Caco-2 (cell line): ENCODE measurements around the gene TBC1D2. TPM values are rescaled to one million over a fixed set of nuclear protein-coding genes. Genes with fewer than 3 reads are reported as not detected.

Experiments
- BruUV-seq: library from RNA; stranded (reverse); fragments of 400-500 nt; replicated peaks from 2 replicates; lab custom pipeline; 2021; lab: Mats Ljungman, UMichigan
- CTCF ChIA-PET: fragments of 300-600 bp; sonication (Branson Sonifier 250); formaldehyde crosslinking; loops from one replicate; lab custom pipeline; 2022; ENCODE audit warnings: antibody characterized with exemption; lab: Charles Lee
- POLR2A ChIA-PET: fragments of 300-600 bp; sonication (Branson Sonifier 250); formaldehyde crosslinking; loops from one replicate; lab custom pipeline; 2022; ENCODE audit warnings: antibody characterized with exemption; lab: Charles Lee
- DNase-seq, 2 experiments: peaks; one replicate each; pipeline versions ENCODE4 v3.0.0 to v3.0.0-alpha.2; 2020 to 2022
- H3K27me3 ChIP-seq: replicated peaks from 2 replicates; pipeline ENCODE4 v1.6.0; 2011; ENCODE audit warnings: low read length; ENCODE audit not compliant: control insufficient read depth, insufficient read depth
- H3K36me3 ChIP-seq: 2 replicates; pipeline ENCODE4 v1.5.1; 2011; ENCODE audit warnings: low read length; ENCODE audit not compliant: control insufficient read depth, insufficient read depth
- H3K4me1 ChIP-seq: fragments of 250-450 bp; sonication (Bioruptor Pico); 2 replicates; pipeline ENCODE4 v1.5.1; 2020; ENCODE audit warnings: mild to moderate bottlenecking
- H3K4me3 ChIP-seq: 2 replicates; pipeline ENCODE4 v1.5.1; 2011; ENCODE audit warnings: low read depth, mild to moderate bottlenecking, control low read depth, low read length
- H3K9me3 ChIP-seq: fragments of 250-450 bp; sonication (Bioruptor Pico); 2 replicates; pipeline ENCODE4 v1.5.1; 2020; ENCODE audit warnings: mild to moderate bottlenecking, moderate library complexity
- H3K27ac Mint-ChIP-seq: one replicate; pipeline ENCODE4 v1.8.0; 2022; ENCODE audit warnings: mixed read lengths; ENCODE audit not compliant: unreplicated experiment
- H3K27me3 Mint-ChIP-seq: one replicate; pipeline ENCODE4 v1.8.0; 2022; ENCODE audit warnings: mixed read lengths; ENCODE audit not compliant: insufficient read depth, unreplicated experiment
- H3K36me3 Mint-ChIP-seq: one replicate; pipeline ENCODE4 v1.8.0; 2022; ENCODE audit warnings: mild to moderate bottlenecking, mixed read lengths; ENCODE audit not compliant: insufficient read depth, unreplicated experiment
- H3K4me1 Mint-ChIP-seq: one replicate; pipeline ENCODE4 v1.8.0; 2022; ENCODE audit warnings: low read depth, mixed read lengths; ENCODE audit not compliant: unreplicated experiment
- H3K4me3 Mint-ChIP-seq: one replicate; pipeline ENCODE4 v1.8.0; 2022; ENCODE audit warnings: mild to moderate bottlenecking, moderate library complexity, mixed read lengths; ENCODE audit not compliant: unreplicated experiment
- H3K9me3 Mint-ChIP-seq: one replicate; pipeline ENCODE4 v1.8.0; 2022; ENCODE audit warnings: mixed read lengths; ENCODE audit not compliant: unreplicated experiment
- intact Hi-C: fragments of 100-400 bp; cut with micrococcal nuclease; formaldehyde crosslinking; loops from one replicate; pipeline ENCODE4 v1.10.0; 2022; ENCODE audit not compliant: unreplicated experiment
- total RNA-seq: library from RNA; stranded (reverse); gene quantifications from 2 replicates; pipeline ENCODE4 v1.2.3, GENCODE V29; 2022
- TF ChIP-seq, protein P1 (sequence below), 2 experiments: fragments of 200-600 bp in 1 of 2; IDR thresholded peaks; 1 replicate in 1 of 2; 2 replicates in 1 of 2; pipeline versions ENCODE4 v1.5.1 to v1.8.0; 2011 to 2022; ENCODE audit warnings: antibody characterized with exemption in 1 of 2, control low read depth in 1 of 2, inconsistent platforms in 1 of 2, low read depth in 1 of 2, low read length in 1 of 2, mild to moderate bottlenecking in 1 of 2, moderate library complexity in 1 of 2; ENCODE audit not compliant: insufficient read depth in 1 of 2, severe bottlenecking in 1 of 2, unreplicated experiment in 1 of 2

TBC1D2 gene
- total RNA-seq, 1 experiment from 2014 or later, result 8.5 TPM

DNA sequence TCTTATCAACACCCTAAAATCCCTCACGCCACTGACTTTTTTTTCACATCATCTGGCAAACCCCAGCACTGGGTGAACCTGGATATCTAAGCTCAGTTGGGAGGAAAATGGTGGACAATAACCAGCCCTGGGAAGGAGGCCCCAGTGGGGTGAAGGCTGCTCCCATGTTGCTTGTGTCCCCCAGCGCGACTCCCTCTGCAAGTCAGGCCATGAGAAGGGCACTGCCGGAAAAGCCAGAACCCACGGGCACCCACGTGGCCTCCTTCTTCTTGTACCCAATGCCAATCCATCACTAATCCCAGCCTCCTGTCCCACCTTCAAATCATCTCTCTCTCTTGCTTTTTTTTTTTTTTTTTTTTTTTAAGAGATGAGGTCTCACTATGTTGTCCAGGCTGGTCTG is 74.5 kb downstream of the TBC1D2 start:
- Histone ChIP-seq H3K27me3 (no peaks in the 10 kb centered on the region), H3K9me3 (no peaks in the 10 kb centered on the region), H3K4me1 (peaks cover 45% of the 10 kb centered on the region), H3K36me3 (no peaks in the 10 kb centered on the region), H3K4me3 (no peak overlapping the region)
- Mint-ChIP-seq H3K36me3 (peaks cover 9% of the 10 kb centered on the region), H3K27ac (peak overlapping the region; percentile 19), H3K27me3 (no peaks in the 10 kb centered on the region), H3K4me3 (no peak overlapping the region), H3K4me1 (peaks cover 35% of the 10 kb centered on the region), H3K9me3 (no peaks in the 10 kb centered on the region)
- POLR2A ChIA-PET, result no interaction called here
- CTCF ChIA-PET, result no interaction called here
- no TSS peak for BruUV-seq
- DNase-seq, result no peak
- TF ChIP-seq, protein P1, sequence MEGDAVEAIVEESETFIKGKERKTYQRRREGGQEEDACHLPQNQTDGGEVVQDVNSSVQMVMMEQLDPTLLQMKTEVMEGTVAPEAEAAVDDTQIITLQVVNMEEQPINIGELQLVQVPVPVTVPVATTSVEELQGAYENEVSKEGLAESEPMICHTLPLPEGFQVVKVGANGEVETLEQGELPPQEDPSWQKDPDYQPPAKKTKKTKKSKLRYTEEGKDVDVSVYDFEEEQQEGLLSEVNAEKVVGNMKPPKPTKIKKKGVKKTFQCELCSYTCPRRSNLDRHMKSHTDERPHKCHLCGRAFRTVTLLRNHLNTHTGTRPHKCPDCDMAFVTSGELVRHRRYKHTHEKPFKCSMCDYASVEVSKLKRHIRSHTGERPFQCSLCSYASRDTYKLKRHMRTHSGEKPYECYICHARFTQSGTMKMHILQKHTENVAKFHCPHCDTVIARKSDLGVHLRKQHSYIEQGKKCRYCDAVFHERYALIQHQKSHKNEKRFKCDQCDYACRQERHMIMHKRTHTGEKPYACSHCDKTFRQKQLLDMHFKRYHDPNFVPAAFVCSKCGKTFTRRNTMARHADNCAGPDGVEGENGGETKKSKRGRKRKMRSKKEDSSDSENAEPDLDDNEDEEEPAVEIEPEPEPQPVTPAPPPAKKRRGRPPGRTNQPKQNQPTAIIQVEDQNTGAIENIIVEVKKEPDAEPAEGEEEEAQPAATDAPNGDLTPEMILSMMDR (IDR thresholded peaks at IDR 0.05; ENCODE audit: insufficient read depth in 1 of 2, low read depth in 1 of 2, low read length in 1 of 2, severe bottlenecking in 1 of 2, unreplicated experiment in 1 of 2), result no peak
- intact Hi-C loops, result no loop called here

DNA sequence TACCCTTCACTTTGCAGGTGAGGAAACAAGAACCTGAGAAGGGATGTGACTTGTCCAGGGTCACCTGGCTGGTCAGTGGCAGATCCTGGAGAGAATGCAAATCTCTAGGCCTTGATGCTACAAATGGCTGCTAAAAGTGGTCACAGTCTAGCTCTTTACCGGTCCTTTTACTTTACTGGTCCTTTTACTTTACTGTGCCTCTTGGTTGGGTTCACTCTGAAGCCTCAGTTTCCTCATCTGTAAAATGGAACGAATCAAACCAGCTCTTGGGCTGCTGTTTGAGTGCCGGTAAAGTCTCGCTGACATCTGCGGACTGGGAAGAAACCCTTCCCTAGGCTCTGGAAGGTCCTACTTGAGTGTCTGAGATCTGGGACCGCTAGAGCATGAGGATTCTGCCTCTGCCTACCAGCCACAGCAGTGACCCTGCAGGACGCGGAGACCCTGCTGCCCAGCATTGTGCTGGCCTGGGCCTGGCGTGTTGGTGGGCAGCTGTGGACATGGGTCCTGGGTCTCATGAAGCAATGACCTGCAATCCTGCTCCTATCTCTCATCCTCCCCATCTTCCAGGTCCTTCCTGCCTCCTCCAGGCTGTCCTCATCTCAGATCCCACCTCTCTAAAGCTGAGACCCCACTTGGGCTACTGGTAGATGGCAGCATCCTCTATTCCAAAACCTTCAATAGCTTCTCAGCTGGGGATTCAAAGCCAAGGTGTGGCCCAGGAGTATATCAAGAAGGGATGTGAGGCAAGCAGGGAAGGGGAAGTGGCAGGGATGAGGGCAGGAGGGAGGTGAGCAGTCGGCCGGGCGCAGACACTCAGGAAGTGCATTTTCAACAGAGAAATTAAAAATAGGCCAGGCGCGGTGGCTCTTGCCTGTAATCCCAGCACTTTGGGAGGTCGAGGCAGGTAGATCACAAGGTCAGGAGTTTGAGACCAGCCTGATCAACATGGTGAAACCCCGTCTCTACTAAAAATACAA is 76.3 kb downstream of the TBC1D2 start:
- no peak for DNase-seq
- Mint-ChIP-seq H3K27ac (peak overlapping the region; percentile 24), H3K4me1 (peaks cover 44% of the 10 kb centered on the region), H3K27me3 (no peaks in the 10 kb centered on the region), H3K9me3 (no peaks in the 10 kb centered on the region), H3K36me3 (peaks cover 5% of the 10 kb centered on the region), H3K4me3 (no peak overlapping the region)
- Histone ChIP-seq H3K4me3 (no peak overlapping the region), H3K9me3 (no peaks in the 10 kb centered on the region), H3K36me3 (no peaks in the 10 kb centered on the region), H3K27me3 (no peaks in the 10 kb centered on the region), H3K4me1 (peaks cover 64% of the 10 kb centered on the region)
- CTCF ChIA-PET, result interaction anchor here (1.3 kb wide), 1 partner anchor 60 kb away, joined by 3 read pairs; the partner anchor contains the start of gene TRIM14
- BruUV-seq, result no TSS peak
- TF ChIP-seq, protein P1 (IDR thresholded peaks at IDR 0.05; ENCODE audit: insufficient read depth in 1 of 2, low read depth in 1 of 2, low read length in 1 of 2, severe bottlenecking in 1 of 2, unreplicated experiment in 1 of 2), result no peak
- POLR2A ChIA-PET, result interaction anchor here (1.1 kb wide), 1 partner anchor 123 kb away, joined by 4 read pairs; the partner anchor contains the start of gene NANS
- intact Hi-C loops, result no loop called here
